CD8-positive, alpha-beta memory T cell (primary cell): ENCODE results near the gene GRAMD2A. TPM values are rescaled to one million over a fixed set of nuclear protein-coding genes. Genes with fewer than 3 reads are reported as not detected.
A peak's percentile ranks its signal among the peaks of the same experiment; 100 is the strongest.

Experiments used
- CTCF ChIA-PET: fragments of 350-600 bp; sonication (Branson Sonifier 250); formaldehyde crosslinking; loops from one replicate; lab custom pipeline; 2021; ENCODE audit warnings: antibody characterized with exemption; lab: Charles Lee
- POLR2A ChIA-PET: fragments of 350-600 bp; sonication (Branson Sonifier 250); formaldehyde crosslinking; loops from one replicate; lab custom pipeline; 2021; ENCODE audit warnings: antibody characterized with exemption; lab: Charles Lee
- DNase-seq, 5 donors: peaks; one replicate each; pipeline versions ENCODE4 v3.0.0 to v3.0.0-alpha.2; 2020 to 2022; ENCODE audit warnings: mixed read lengths in 1 of 5
- H3K27ac ChIP-seq: one replicate; pipeline ENCODE4 v1.7.0; 2013; ENCODE audit warnings: low read depth, mild to moderate bottlenecking, low read length, moderate library complexity
- H3K27me3 ChIP-seq: 2 replicates; pipeline ENCODE4 v1.7.0; 2013; ENCODE audit warnings: low read length, mild to moderate bottlenecking; ENCODE audit not compliant: insufficient read depth, poor library complexity, severe bottlenecking
- H3K36me3 ChIP-seq: 2 replicates; pipeline ENCODE4 v1.7.0; 2013; ENCODE audit warnings: mild to moderate bottlenecking, low read length, moderate library complexity; ENCODE audit not compliant: insufficient read depth
- H3K4me1 ChIP-seq: 2 replicates; pipeline ENCODE4 v1.7.0; 2013; ENCODE audit warnings: mild to moderate bottlenecking, low read length, moderate library complexity; ENCODE audit not compliant: insufficient read depth
- H3K4me3 ChIP-seq: 2 replicates; pipeline ENCODE4 v1.7.0; 2013; ENCODE audit warnings: mild to moderate bottlenecking, low read length
- H3K9me3 ChIP-seq: 2 replicates; pipeline ENCODE4 v1.7.0; 2013; ENCODE audit warnings: mild to moderate bottlenecking, low read length
- H3K27ac Mint-ChIP-seq, 8 donors: one replicate each; pipeline ENCODE4 v1.8.0; 2020 to 2021; ENCODE audit warnings: mixed read lengths in 8 of 8, mild to moderate bottlenecking in 6 of 8, inconsistent platforms in 3 of 8, moderate library complexity in 3 of 8
- H3K27me3 Mint-ChIP-seq, 2 donors: one replicate each; pipeline ENCODE4 v1.8.0; 2020 to 2021; ENCODE audit warnings: mixed read lengths in 2 of 2, mild to moderate bottlenecking in 1 of 2, moderate library complexity in 1 of 2
- H3K36me3 Mint-ChIP-seq, 3 donors: one replicate each; pipeline ENCODE4 v1.8.0; 2020 to 2021; ENCODE audit warnings: mixed read lengths in 3 of 3, inconsistent platforms in 1 of 3, mild to moderate bottlenecking in 1 of 3
- H3K4me1 Mint-ChIP-seq, 3 donors: one replicate each; pipeline ENCODE4 v1.8.0; 2020 to 2021; ENCODE audit warnings: mixed read lengths in 3 of 3, inconsistent platforms in 1 of 3, mild to moderate bottlenecking in 1 of 3
- H3K4me3 Mint-ChIP-seq, 7 donors: one replicate each; pipeline ENCODE4 v1.8.0; 2020 to 2021; ENCODE audit warnings: mixed read lengths in 7 of 7, mild to moderate bottlenecking in 6 of 7, moderate library complexity in 4 of 7, inconsistent platforms in 2 of 7
- H3K9me3 Mint-ChIP-seq, 5 donors: one replicate each; pipeline ENCODE4 v1.8.0; 2020 to 2022; ENCODE audit warnings: mixed read lengths in 5 of 5, mild to moderate bottlenecking in 3 of 5, moderate library complexity in 2 of 5, inconsistent platforms in 1 of 5
- polyA plus RNA-seq: library from polyadenylated mRNA; unstranded; fragments of 300-500 nt; fragmentation: Illumina TruSeq; gene quantifications from one replicate; pipeline ENCODE4 v1.2.3, GENCODE V29; 2021
- total RNA-seq, 2 experiments: library from RNA; stranded (reverse); gene quantifications; one replicate each; pipeline ENCODE4 v1.2.3, GENCODE V29; 2021

Gene GRAMD2A
- total and polyA plus RNA-seq, 3 experiments from 2014 or later, result not detected

DNA sequence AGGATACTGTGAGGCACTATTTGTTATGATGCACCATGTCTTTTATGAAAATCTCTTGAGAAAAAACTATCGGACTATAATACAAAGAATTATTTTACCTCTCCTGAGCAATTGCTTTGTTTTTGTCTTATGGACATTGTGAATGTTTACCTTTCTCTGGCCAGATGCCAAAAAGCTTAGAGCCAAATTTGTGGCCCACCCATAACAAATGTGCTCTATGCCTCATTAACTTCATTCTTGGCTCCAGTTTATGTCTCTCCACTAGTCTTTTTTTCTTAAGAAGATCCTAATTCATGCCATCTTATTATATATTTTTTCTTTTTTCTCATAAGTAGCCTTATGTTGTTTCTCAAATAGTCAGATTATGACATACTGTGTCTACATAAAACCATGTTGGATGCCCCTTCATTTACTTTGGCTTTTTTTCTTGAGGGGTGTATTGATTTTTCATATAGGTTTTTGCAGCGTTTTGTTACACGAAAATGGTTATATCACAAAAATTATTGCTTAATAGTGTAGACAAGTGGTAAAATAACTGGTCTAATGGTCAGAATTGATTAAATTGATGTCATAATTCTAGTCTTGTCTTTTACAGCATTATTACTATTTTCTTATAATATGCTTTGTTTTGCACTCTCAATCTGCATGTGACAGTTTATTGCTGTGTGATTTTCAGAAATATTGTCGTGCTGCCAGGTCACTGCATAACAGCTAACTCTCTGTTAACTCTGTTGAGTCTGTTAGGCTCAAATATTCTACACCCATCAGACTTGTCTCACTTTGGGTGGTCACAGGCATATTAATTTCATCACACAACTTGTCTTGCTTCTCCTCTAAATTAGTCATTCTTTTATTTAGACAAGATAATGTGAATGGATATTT, 61.2 kb downstream of the GRAMD2A start:
- no peak overlapping the region for H3K27ac Mint-ChIP-seq
- no peak overlapping the region for H3K27ac ChIP-seq
- H3K36me3 ChIP-seq, result no peaks in the 10 kb centered on the region
- H3K27me3 Mint-ChIP-seq, result no peaks in the 10 kb centered on the region
- H3K27me3 ChIP-seq, result no peaks in the 10 kb centered on the region
- H3K9me3 Mint-ChIP-seq, result no peaks in the 10 kb centered on the region
- DNase-seq, result no peak
- H3K4me3 Mint-ChIP-seq, result no peak overlapping the region
- POLR2A ChIA-PET, result no interaction called here
- no peak overlapping the region for H3K4me3 ChIP-seq
- H3K9me3 ChIP-seq, result no peaks in the 10 kb centered on the region
- CTCF ChIA-PET, result no interaction called here
- H3K4me1 ChIP-seq, result no peaks in the 10 kb centered on the region
- H3K4me1 Mint-ChIP-seq, result peaks cover 0 to 1% (median 0%) of the 10 kb centered on the region in 3 donors
- H3K36me3 Mint-ChIP-seq, result no peaks in the 10 kb centered on the region

DNA sequence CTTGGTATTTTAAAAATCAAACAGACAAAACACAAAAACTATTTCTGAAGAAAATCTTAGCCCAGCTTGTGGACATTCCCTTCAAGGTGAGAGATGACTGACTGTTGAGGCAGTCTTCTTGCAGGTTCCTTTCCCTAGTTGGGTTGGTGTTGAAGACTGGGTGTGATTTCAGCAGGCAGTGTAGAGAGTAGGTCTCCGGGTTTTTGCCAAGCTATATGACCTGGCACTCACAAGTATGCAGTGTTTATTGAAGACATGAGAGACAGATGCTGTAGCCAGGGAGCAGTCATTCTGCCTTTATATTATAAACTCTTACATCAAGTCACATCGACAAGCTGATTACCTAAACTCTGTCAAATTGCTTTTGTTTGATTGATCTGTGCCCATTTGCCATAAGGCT, 61.9 kb downstream of the GRAMD2A start:
- Histone ChIP-seq H3K4me1 (no peaks in the 10 kb centered on the region), H3K27me3 (no peaks in the 10 kb centered on the region), H3K4me3 (no peak overlapping the region), H3K27ac (no peak overlapping the region), H3K9me3 (no peaks in the 10 kb centered on the region), H3K36me3 (no peaks in the 10 kb centered on the region)
- Mint-ChIP-seq H3K27ac (peak overlapping the region in 1 of 8 donors; percentile 21), H3K4me3 (no peak overlapping the region), H3K27me3 (no peaks in the 10 kb centered on the region), H3K4me1 (no peaks in the 10 kb centered on the region), H3K9me3 (no peaks in the 10 kb centered on the region), H3K36me3 (no peaks in the 10 kb centered on the region)
- DNase-seq, result no peak
- ChIA-PET CTCF (no interaction called here), POLR2A (no interaction called here)

GRCh38 chr15:72133211-72133610, 64.4 kb downstream of the GRAMD2A start:
- H3K4me1 ChIP-seq, result no peaks in the 10 kb centered on the region
- Mint-ChIP-seq H3K36me3 (no peaks in the 10 kb centered on the region), H3K4me1 (no peaks in the 10 kb centered on the region), H3K9me3 (no peaks in the 10 kb centered on the region), H3K27ac (no peak overlapping the region), H3K27me3 (no peaks in the 10 kb centered on the region), H3K4me3 (no peak overlapping the region)
- no peaks in the 10 kb centered on the region for H3K9me3 ChIP-seq
- no peaks in the 10 kb centered on the region for H3K27me3 ChIP-seq
- ChIA-PET CTCF (no interaction called here), POLR2A (no interaction called here)
- no peak overlapping the region for H3K27ac ChIP-seq
- no peak overlapping the region for H3K4me3 ChIP-seq
- no peaks in the 10 kb centered on the region for H3K36me3 ChIP-seq
- DNase-seq, result no peak

GRCh38 chr15:72131922-72132321, 65.7 kb downstream of the GRAMD2A start:
- H3K4me1 ChIP-seq, result no peaks in the 10 kb centered on the region
- H3K9me3 Mint-ChIP-seq, result no peaks in the 10 kb centered on the region
- H3K4me3 Mint-ChIP-seq, result no peak overlapping the region
- ChIA-PET POLR2A (no interaction called here), CTCF (no interaction called here)
- DNase-seq, result no peak
- H3K27me3 Mint-ChIP-seq, result no peaks in the 10 kb centered on the region
- no peak overlapping the region for H3K27ac ChIP-seq
- no peaks in the 10 kb centered on the region for H3K27me3 ChIP-seq
- no peak overlapping the region for H3K4me3 ChIP-seq
- H3K36me3 ChIP-seq, result no peaks in the 10 kb centered on the region
- H3K27ac Mint-ChIP-seq, result no peak overlapping the region
- H3K9me3 ChIP-seq, result no peaks in the 10 kb centered on the region
- H3K4me1 Mint-ChIP-seq, result no peaks in the 10 kb centered on the region
- H3K36me3 Mint-ChIP-seq, result no peaks in the 10 kb centered on the region

- Histone ChIP-seq H3K4me1 (no peaks in the 10 kb centered on the region), H3K36me3 (no peaks in the 10 kb centered on the region), H3K27me3 (no peaks in the 10 kb centered on the region), H3K9me3 (no peaks in the 10 kb centered on the region), H3K4me3 (no peak overlapping the region), H3K27ac (no peak overlapping the region)
- Mint-ChIP-seq H3K27me3 (no peaks in the 10 kb centered on the region), H3K4me3 (no peak overlapping the region), H3K27ac (no peak overlapping the region), H3K36me3 (no peaks in the 10 kb centered on the region), H3K9me3 (no peaks in the 10 kb centered on the region), H3K4me1 (no peaks in the 10 kb centered on the region)
- ChIA-PET CTCF (interaction anchor here (0.7 kb wide), 1 partner anchor 11 kb away, joined by 3 read pairs; no protein-coding TSS in a partner anchor), POLR2A (no interaction called here)
- no peak for DNase-seq
Observed at GRCh38 chr15:72130272-72130671, 67.3 kb downstream of the GRAMD2A start.

- no peaks in the 10 kb centered on the region for H3K27me3 Mint-ChIP-seq
- CTCF ChIA-PET, result no interaction called here
Observed at GRCh38 chr15:72128359-72128758, 69.2 kb downstream of the GRAMD2A start.

GRCh38 chr15:72127724-72128322, 69.8 kb downstream of the GRAMD2A start:
- Histone ChIP-seq H3K36me3 (no peaks in the 10 kb centered on the region), H3K4me1 (no peaks in the 10 kb centered on the region), H3K27me3 (no peaks in the 10 kb centered on the region), H3K9me3 (no peaks in the 10 kb centered on the region), H3K4me3 (no peak overlapping the region), H3K27ac (no peak overlapping the region)
- Mint-ChIP-seq H3K27ac (no peak overlapping the region), H3K4me1 (no peaks in the 10 kb centered on the region), H3K4me3 (no peak overlapping the region), H3K9me3 (no peaks in the 10 kb centered on the region), H3K36me3 (no peaks in the 10 kb centered on the region), H3K27me3 (no peaks in the 10 kb centered on the region)
- DNase-seq, result no peak
- POLR2A ChIA-PET, result no interaction called here
- CTCF ChIA-PET, result interaction anchor here (1.0 kb wide), 1 partner anchor 9 kb away, joined by 3 read pairs; the partner anchor contains the start of gene SENP8

More at GRCh38 chr15:72128359-72128758, 69.2 kb downstream of the GRAMD2A start:
- H3K4me3 Mint-ChIP-seq, result no peak overlapping the region
- H3K36me3 Mint-ChIP-seq, result no peaks in the 10 kb centered on the region
- Histone ChIP-seq H3K4me3 (no peak overlapping the region), H3K27me3 (no peaks in the 10 kb centered on the region), H3K9me3 (no peaks in the 10 kb centered on the region), H3K27ac (no peak overlapping the region), H3K4me1 (no peaks in the 10 kb centered on the region), H3K36me3 (no peaks in the 10 kb centered on the region)
- no peaks in the 10 kb centered on the region for H3K4me1 Mint-ChIP-seq
- H3K27ac Mint-ChIP-seq, result no peak overlapping the region
- no peak for DNase-seq
- POLR2A ChIA-PET, result no interaction called here
- H3K9me3 Mint-ChIP-seq, result no peaks in the 10 kb centered on the region

DNA sequence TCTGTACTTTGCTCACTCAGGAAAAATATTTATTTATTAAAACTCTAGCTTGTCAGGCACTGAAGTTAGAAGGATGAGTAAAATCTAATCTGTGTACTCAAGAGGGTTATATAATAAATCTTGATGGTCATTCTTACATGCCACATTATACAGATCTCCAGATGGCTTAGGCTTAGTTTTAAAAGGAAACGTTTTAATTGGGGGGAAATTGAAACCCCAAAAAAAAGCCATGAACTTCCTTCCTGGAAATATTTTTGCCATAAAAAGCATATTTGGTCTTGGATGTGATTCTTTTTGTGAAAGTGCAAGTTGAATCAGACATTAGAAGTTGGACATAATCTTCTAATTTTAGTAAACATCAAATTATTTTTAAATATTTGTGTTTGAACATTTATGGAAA, 73.4 kb downstream of the GRAMD2A start:
- H3K27ac Mint-ChIP-seq, result no peak overlapping the region

More for the DNA sequence above, 73.4 kb downstream of the GRAMD2A start:
- Mint-ChIP-seq H3K9me3 (no peaks in the 10 kb centered on the region), H3K27me3 (no peaks in the 10 kb centered on the region), H3K4me3 (no peak overlapping the region), H3K36me3 (no peaks in the 10 kb centered on the region), H3K4me1 (peaks cover 0 to 4% (median under 1%) of the 10 kb centered on the region in 3 donors)
- H3K9me3 ChIP-seq, result no peaks in the 10 kb centered on the region
- no peak for DNase-seq
- no peak overlapping the region for H3K4me3 ChIP-seq
- ChIA-PET POLR2A (no interaction called here), CTCF (no interaction called here)
- no peaks in the 10 kb centered on the region for H3K36me3 ChIP-seq
- H3K4me1 ChIP-seq, result peaks cover under 1% of the 10 kb centered on the region
- no peaks in the 10 kb centered on the region for H3K27me3 ChIP-seq
- H3K27ac ChIP-seq, result no peak overlapping the region
